22Rv1 (cell line): Measurements from ENCODE around the gene FAM83D.

Experiments
- ZFX ChIP-seq: fragments of 450-650 bp; IDR thresholded peaks from 2 replicates; pipeline ENCODE4 v1.6.1; 2017; ENCODE audit warnings: antibody characterized with exemption, borderline replicate concordance
- TF ChIP-seq, protein P1 (sequence below): fragments of 450-650 bp; IDR thresholded peaks from 2 replicates; pipeline ENCODE4 v1.5.1; 2017; ENCODE audit warnings: mild to moderate bottlenecking

DNA sequence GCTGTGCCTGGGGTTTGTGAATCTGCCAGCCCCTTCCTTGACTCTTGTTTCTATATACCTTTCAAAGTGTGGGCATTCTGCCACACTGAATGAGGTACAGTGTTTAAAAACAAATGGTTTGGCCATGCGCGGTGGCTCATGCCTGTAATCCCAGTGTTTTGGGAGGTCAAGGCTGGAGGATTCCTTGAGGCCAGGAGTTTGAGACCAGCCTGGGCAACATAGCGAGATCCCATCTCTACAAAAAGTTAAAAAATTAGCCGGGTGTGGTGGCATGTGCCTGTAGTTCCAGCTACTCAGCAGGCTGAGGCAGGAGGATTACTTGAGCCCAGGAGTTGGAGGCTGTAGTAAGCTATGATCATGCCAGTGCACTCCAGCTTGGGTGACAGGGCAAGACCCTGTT lies 5.8 kb downstream of the FAM83D start:
- TF ChIP-seq, protein P1, sequence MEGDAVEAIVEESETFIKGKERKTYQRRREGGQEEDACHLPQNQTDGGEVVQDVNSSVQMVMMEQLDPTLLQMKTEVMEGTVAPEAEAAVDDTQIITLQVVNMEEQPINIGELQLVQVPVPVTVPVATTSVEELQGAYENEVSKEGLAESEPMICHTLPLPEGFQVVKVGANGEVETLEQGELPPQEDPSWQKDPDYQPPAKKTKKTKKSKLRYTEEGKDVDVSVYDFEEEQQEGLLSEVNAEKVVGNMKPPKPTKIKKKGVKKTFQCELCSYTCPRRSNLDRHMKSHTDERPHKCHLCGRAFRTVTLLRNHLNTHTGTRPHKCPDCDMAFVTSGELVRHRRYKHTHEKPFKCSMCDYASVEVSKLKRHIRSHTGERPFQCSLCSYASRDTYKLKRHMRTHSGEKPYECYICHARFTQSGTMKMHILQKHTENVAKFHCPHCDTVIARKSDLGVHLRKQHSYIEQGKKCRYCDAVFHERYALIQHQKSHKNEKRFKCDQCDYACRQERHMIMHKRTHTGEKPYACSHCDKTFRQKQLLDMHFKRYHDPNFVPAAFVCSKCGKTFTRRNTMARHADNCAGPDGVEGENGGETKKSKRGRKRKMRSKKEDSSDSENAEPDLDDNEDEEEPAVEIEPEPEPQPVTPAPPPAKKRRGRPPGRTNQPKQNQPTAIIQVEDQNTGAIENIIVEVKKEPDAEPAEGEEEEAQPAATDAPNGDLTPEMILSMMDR = no peak
- no peak for TF ChIP-seq ZFX
